Measurements from ENCODE around the gene ZFP64. TPM values are rescaled to one million over a fixed set of nuclear protein-coding genes. Genes with fewer than 3 reads are reported as not detected.
A peak's percentile ranks its signal among the peaks of the same experiment; 100 is the strongest.

The ZFP64 gene
- total and polyA plus RNA-seq, 2 of the 4 experiments (the other 2 are of a cell fraction), result 14.3 to 17.1 TPM

DNA sequence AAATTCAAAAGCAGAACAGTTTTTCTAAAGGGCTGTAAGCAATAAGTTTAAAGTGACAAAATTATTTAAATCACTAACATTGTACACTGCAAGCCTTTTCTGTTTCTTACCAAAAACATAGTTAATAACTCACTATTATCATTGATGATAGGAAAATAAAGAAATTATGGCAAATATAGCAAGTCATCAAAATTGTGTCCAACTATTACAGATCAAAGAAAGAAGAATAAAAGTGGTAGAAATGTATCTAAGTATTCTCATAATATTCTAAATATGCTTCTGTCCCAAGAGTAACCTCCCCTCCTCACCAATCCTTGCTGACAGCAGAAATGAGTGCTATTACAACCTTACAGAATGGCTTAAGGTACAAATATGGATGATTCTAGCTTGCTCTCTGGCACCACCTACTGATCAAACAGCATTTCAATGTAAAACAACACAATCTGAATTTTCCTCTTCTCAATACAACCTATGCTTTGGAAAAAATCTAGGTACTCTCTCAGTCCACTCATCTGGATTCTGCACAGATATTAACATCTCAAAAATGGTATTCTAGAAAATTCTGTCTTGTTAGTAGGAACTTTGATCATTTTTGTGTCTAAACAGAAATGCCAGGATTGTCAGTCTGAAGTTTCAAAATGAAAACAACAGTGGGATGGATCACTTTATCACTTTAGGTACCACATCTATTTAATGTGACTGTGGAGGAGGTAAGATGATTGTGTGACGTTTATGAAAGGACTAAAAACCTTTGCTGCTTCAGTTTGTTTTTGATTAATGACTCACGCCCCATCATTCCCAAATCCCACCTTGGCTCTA is 40.9 kb downstream of the ZFP64 start:
- TF ChIP-seq POLR2A (IDR thresholded peaks at IDR 0.05; ENCODE audit: low read depth, low read length) (no peak), CEBPB (IDR thresholded peaks at IDR 0.05; ENCODE audit: low read depth, low read length) (no peak), FOS (IDR thresholded peaks at IDR 0.05; ENCODE audit: low read depth, low read length) (no peak), MXI1 (IDR thresholded peaks at IDR 0.05; ENCODE audit: borderline replicate concordance, low read depth, low read length) (no peak), RCOR1 (IDR thresholded peaks at IDR 0.05; ENCODE audit: insufficient replicate concordance, low read length) (no peak), RAD21 (IDR thresholded peaks at IDR 0.05; ENCODE audit: low read length) (peak; percentile 69), MAFK (IDR thresholded peaks at IDR 0.05; ENCODE audit: low read depth, low read length) (no peak), CHD1 (IDR thresholded peaks at IDR 0.05; ENCODE audit: low read depth, low read length) (no peak), MAZ (IDR thresholded peaks at IDR 0.05; ENCODE audit: borderline replicate concordance, low read depth, low read length) (no peak), SMC3 (IDR thresholded peaks at IDR 0.05; ENCODE audit: low read depth, low read length) (peak; percentile 54)
- TF ChIP-seq, protein P1, sequence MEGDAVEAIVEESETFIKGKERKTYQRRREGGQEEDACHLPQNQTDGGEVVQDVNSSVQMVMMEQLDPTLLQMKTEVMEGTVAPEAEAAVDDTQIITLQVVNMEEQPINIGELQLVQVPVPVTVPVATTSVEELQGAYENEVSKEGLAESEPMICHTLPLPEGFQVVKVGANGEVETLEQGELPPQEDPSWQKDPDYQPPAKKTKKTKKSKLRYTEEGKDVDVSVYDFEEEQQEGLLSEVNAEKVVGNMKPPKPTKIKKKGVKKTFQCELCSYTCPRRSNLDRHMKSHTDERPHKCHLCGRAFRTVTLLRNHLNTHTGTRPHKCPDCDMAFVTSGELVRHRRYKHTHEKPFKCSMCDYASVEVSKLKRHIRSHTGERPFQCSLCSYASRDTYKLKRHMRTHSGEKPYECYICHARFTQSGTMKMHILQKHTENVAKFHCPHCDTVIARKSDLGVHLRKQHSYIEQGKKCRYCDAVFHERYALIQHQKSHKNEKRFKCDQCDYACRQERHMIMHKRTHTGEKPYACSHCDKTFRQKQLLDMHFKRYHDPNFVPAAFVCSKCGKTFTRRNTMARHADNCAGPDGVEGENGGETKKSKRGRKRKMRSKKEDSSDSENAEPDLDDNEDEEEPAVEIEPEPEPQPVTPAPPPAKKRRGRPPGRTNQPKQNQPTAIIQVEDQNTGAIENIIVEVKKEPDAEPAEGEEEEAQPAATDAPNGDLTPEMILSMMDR (conservative IDR thresholded peaks at IDR 0.05; ENCODE audit: low read depth, low read length), result peak; percentile 71
- TF ChIP-seq, protein P2, sequence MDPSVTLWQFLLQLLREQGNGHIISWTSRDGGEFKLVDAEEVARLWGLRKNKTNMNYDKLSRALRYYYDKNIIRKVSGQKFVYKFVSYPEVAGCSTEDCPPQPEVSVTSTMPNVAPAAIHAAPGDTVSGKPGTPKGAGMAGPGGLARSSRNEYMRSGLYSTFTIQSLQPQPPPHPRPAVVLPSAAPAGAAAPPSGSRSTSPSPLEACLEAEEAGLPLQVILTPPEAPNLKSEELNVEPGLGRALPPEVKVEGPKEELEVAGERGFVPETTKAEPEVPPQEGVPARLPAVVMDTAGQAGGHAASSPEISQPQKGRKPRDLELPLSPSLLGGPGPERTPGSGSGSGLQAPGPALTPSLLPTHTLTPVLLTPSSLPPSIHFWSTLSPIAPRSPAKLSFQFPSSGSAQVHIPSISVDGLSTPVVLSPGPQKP (IDR thresholded peaks at IDR 0.05; ENCODE audit: borderline replicate concordance, low read depth, low read length), result no peak
- Histone ChIP-seq H3K9me1 (ENCODE audit: insufficient read depth, low read length) (no peaks in the 10 kb centered on the region), H3K4me1 (ENCODE audit: control insufficient read depth, insufficient read depth, low read length) (no peaks in the 10 kb centered on the region), H4K91ac (ENCODE audit: insufficient read depth, low read depth, low read length) (no peak overlapping the region), H2BK15ac (ENCODE audit: low read depth, low read length) (no peak overlapping the region), H3K4me3 (ENCODE audit: insufficient read depth, low read depth, low read length) (no peak overlapping the region), H3K56ac (ENCODE audit: extremely low read depth, insufficient read depth, low read length) (no peak overlapping the region), H2BK120ac (ENCODE audit: low read depth, low read length) (no peak overlapping the region), H2AK9ac (replicated peaks; ENCODE audit: low read depth, low read length, poor library complexity) (no peak overlapping the region), H3K27me3 (ENCODE audit: control insufficient read depth, insufficient read depth, low read length) (no peaks in the 10 kb centered on the region), H3K27ac (ENCODE audit: insufficient read depth, low read length) (no peak overlapping the region), H3K9ac (ENCODE audit: low read depth, low read length) (no peak overlapping the region), H3K18ac (ENCODE audit: low read depth, low read length) (no peak overlapping the region), H3K14ac (replicated peaks; ENCODE audit: low read depth, low read length) (no peak overlapping the region), H3K23ac (ENCODE audit: low read depth, low read length) (no peak overlapping the region), H4K5ac (ENCODE audit: low read depth, low read length) (no peak overlapping the region), H3K79me1 (ENCODE audit: low read depth in 1 of 2, low read length in 2 of 2) (no peaks in the 10 kb centered on the region), H3K4me2 (ENCODE audit: low read depth, low read length) (no peak overlapping the region), H4K8ac (ENCODE audit: low read depth in 2 of 2, low read length in 2 of 2) (no peak overlapping the region), H2BK20ac (ENCODE audit: low read depth, low read length) (no peak overlapping the region), H2AFZ (replicated peaks; ENCODE audit: low read length, poor library complexity) (no peak overlapping the region), H3K4ac (ENCODE audit: low read depth, low read length) (no peak overlapping the region), H4K20me1 (ENCODE audit: insufficient read depth, low read length) (no peaks in the 10 kb centered on the region), H3K9me3 (ENCODE audit: control insufficient read depth, insufficient read depth, low read length) (no peaks in the 10 kb centered on the region), H2AK5ac (ENCODE audit: low read depth, low read length) (no peak overlapping the region), H2BK5ac (ENCODE audit: low read depth, low read length, poor library complexity, severe bottlenecking) (no peak overlapping the region), H3K36me3 (ENCODE audit: control insufficient read depth, insufficient read depth, low read length) (peaks cover 12% of the 10 kb centered on the region)
- ChIA-PET CTCF (interaction anchor here (1.0 to 1.4 kb wide), 5 partner anchors 10 to 1528 kb away, joined by 3 to 4 read pairs (median 3); no protein-coding TSS in a partner anchor), POLR2A (ENCODE audit: unreplicated experiment) (no interaction called here)
- ATAC-seq (ENCODE audit: low read depth) (peak; percentile 88), DNase-seq (peak; percentile 58)
- no CpG with 5 or more reads among the region's 2 CpGs for WGBS, 2 experiments (ENCODE audit: extremely low coverage in 2 of 2, insufficient read length in 1 of 2)
- dilution Hi-C loops (cut with HindIII; ENCODE audit: low sequenced_read_pairs, unreplicated experiment) (no loop called here), intact Hi-C loops (cut with micrococcal nuclease) (loop anchor here (1.0 kb wide), 1 partner anchor 22 kb away; no protein-coding TSS in a partner anchor), in situ Hi-C loops (cut with MboI; ENCODE audit: low sequenced_read_pairs) (no loop called here)
- no TSS peak for BruUV-seq (replicated peaks)

Measured in IMR-90 (cell line).